Measurements from ENCODE around the gene IBA57.

DNA sequence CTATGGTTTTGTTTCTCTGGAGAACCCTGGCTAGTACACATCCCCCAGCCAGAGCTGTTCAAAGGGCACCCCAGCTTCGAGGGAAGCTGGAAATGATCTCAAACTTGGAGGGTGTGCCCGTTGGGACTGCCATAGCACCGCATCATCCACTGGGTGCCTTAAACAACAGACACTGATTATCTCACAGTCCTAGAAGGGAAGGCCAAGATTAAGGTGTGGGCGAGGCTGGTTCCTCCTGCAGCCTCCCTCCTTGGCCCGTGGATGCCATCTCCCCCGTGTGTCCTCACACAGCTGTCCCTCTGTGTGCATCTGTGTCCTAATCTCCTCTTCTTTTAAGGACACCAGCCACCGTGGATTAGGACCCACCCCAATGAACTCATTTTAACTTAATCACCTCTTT lies 4.2 kb upstream of the IBA57 start:
- TF ChIP-seq TAF1 (IDR thresholded peaks at IDR 0.05; ENCODE audit: low read depth, low read length): no peak
- no peak for TF ChIP-seq POLR2A (IDR thresholded peaks at IDR 0.05; ENCODE audit: low read depth, low read length)

Data from GM12891 (cell line).